ENCODE measurements around the gene CASP6.
"Not testable (repeated sequence)": the region's sequence is repeated elsewhere in the genome, so short reads cannot be mapped to it uniquely, and the experiment has no call there.

The CASP6 gene

DNA sequence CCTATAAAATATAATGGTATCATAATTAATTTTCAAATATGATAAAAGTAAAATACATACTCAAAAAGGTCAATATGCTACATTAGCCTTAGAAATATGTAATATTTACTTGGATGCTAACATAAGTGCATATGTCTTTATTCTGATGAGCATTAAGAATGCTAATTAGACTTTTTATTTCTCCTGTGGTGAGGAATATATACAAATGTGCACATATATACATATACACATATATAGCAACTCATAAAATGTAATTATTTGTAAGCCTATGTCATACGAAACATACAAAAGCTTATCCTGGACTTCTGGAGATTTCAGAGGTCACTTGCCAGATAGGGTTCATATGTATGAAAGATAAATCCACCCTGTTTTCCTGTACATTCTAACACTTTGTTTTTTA, 15.5 kb upstream of the CASP6 start:
- DNase-seq, result no peak

DNA sequence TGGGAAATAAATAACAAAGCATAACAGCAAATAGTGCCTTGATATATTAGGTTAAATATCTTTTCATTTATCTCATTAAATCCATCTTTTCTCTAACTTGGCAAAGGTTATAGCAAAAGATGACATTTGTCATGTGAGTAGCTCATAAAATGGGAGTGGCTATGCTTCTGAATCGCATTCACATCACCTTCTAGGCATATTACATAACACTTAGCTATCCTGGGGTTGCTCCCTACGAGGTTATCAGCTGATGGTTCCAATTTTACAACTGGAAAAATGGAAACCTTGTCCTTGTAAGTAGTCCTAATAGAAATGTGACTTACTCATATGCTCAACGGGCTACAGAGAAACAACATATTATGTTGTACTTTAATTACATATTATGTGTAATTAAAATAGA, 10.3 kb upstream of the CASP6 start:
- no peak for DNase-seq

DNA sequence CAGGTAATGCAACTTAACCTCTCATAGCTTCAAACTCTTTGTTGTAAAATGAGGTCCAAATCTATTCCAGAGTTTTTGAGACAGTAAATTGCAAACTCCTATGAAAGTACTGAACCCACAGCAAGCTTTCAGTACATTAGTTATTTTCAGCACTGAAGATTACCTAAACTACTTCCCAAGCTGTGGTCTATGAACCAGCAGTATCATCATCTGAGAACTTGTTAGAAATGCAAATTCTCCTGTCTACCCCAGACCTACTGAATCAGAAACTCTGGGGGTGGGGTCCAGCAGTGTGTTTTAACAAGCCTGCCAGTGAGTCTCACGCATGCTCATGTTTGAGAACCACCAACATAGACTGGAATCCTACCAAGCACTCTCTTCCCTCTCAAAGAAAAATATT, 5.7 kb upstream of the CASP6 start:
- DNase-seq, result no peak

DNA sequence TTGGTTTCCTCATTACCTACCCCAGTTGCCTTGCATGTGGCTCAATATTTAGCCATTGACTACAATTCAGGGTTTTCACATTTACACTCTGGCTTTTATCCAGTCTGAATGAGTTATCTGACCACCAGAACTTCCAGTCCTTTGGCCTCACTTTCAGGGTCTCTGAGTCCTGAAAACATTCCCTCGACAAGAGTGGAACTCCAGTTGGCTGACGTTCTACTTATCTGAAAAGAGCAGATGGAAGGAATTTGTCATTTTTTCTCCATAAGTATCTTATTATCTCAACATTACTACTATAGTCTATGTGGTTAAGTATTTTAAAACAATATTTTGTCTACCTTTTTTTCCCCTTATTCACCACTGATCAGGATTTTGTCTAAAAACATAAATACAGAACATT, 5.2 kb upstream of the CASP6 start:
- no peak for DNase-seq

DNA sequence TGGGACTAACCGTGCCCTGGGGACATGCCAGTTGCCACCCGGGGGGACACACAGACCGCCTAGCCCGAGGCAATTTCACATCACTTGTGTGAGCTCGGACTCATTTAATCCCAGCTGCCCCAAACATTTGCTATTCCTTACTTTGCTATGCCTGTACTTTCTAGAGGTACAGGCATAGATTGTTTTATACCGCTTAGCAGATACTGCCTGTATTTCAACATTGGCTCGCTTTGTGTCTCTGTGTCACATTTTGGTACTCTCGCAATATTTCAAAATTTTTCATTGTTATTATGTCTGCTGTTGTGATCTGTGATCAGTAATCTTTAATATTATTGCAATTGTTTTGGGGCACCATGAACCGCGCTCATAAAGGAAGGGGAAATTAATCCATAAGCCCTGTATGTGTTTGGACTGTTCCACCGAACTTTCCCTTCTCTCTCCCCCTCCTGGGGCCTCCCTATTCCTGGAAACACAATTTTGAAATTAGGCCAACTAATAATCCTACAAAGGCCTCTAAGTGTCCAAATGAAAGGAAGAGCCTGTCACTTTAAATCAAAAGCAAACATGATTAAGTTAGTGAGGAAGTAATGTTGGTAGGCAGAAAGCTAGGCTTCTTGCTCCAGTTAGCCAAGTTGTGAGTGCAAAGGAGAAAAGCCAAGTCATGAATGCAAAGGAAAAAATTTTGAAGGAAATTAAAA, 568 bp upstream of the CASP6 start:
- peak; percentile 11 for DNase-seq

DNA sequence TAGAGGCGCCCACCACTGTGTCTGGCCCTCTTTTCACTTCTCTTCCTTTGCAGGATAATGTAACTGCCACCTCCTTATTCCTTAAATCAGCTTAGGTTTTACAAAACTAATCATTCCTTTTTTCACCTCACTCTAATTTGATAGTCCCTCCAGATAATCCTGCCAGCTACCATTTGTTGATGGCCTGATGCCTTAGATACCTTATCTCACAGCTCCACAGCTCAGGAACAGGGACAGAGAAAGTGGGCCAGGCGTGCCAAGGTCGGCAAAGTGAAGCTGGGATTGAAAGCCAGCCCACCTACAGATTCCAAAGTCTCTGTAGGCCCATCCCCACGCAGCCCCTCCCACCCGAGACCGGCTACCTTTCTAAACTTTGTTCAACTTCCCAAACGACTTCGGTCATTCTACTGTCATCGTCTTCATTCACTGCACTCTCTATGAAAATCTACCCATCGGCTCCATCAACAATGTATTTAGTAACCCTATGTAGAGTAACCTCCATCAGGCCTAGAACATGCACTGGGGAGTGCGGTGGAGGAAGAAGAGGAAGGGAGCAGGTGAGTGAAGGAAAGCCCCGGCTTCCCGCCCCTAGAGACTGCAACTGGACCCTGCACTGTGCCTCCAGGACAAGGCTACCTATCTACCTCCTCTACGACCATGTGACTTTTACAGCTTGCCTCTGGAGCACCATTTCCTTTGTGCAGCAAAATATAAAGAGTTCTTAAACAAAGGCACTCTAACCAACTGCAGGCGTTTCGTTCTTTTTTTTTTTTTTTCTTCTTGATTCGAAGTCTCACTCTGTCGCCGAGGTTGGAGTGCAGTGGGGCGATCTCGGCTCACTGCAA, 1.5 kb downstream of the CASP6 start:
- DNase-seq, result peak; percentile 34

DNA sequence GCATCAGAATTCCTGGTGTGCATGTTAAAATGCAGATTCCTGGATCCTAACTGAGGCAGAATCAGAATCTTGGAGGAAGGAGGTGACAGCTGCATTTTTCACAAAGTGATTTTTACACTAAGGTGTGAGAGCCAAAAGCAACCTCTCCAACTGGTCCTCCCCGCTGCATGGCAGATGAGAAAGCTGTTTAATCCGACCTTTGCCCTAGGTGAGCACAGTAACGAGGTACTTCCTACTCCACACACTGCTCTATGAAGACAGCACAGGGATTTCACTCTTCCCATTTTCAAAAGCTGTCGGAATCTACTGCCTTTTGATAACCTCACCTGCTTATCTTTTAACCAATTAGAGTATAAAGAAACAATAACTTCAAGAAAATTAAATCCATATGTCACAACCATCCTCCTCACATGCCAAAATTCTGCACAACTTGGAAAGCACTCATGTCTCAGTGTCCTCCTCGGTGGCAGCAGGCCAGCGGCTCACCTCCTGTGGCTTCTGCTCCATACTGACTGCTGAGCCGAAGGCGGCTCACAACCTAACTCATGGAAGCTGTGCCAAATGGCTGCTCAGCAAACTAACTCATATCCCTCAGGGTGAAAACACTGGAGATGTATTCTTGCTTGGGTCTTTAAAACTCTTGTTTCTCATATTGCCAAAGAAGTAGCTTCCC, 3.6 kb downstream of the CASP6 start:
- no peak for DNase-seq

DNA sequence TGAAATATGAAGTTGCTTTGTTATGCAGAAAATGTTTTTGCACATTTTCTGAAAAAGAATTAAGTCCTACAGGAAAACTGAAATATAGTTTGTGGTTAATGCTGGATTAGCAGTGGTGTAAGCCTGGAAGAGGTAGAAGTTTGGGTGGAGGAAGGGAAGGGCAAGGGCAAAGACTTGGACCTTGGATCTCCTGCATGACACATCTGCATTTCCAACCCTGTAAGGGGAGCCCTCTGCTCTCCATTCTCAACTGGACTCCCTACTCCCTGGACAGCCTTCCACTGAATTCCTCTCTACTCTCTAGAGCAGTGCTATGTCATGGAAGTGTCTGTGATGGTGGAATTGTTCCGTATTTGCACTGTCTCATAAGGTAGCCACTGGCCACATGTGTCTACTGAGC, 4.6 kb downstream of the CASP6 start:
- DNase-seq, result no peak

DNA sequence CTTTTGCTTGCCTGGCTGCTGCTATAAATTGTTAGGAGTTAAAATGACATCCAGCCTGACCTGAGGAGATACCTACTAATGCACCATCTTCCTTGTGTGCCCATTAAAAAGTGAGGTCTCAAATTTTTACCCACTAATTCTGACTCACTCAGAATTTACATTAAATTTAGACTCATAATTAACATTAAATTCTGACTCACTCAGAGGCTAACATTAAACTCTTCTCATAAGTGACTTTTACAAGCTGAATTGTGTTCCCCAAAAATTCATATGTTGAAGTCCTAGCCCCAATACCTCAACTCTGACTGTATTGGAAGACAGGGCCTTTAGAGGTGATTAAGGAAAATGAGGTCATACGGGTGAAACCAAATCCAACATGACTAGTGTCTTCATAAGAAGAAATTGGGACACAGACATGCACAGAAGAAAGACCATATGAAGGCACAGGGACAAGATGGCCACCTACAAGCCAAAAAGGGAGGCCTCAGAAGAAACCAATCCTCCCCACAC, 11.8 kb downstream of the CASP6 start:
- DNase-seq, result no peak

DNA sequence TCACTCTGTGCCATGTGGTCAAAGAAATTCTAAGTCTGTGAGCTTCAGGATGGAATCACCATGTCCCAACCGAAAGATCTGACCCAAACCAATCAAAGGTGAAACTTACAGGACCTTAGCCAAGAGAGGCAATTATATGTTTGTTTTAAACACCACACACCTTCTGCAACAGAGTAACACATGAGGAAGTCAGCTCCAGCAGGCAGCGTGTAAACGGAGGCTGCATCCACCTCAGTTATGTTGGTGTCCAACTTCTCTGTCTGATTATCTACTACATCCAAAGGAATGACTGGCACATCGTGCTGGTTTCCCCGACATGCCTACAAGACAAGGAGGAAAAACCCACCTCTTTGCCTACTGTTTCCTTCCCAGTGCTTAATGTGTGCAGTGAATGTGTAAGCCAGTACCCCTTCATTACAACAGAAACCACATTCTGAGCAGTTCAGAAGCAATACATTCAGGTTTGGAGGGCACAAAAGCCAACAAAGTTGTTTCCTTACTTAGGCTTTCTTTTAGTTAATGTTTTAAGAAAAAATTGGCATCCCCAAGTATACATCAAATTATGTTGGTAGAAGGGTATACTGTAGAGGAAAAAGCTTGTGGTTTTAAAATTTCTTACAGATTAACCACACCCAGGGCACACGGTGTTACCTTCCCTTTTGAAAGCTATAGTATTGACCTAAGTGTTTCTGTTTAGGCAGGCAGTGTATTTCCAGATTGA, 12.4 kb downstream of the CASP6 start:
- DNase-seq, result no peak

DNA sequence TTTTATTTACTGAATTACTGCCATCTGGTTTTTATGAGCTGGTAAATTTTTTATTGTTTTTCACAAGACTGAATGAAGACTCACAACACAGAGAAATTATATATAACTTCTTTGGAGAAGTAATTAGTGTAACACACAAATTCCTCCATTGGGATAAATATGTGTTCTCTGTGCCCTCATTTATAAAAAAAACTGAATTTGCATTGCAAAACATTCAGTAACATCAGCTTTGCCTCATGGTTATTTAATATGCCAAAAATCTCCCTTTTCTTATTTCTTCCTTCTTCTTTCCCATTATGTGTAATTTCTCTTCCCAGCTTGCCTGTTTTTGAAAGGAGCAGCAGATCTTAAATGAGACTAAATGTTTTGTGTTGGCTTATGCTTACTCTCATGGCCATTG, 18.5 kb downstream of the CASP6 start:
- no peak for DNase-seq

DNA sequence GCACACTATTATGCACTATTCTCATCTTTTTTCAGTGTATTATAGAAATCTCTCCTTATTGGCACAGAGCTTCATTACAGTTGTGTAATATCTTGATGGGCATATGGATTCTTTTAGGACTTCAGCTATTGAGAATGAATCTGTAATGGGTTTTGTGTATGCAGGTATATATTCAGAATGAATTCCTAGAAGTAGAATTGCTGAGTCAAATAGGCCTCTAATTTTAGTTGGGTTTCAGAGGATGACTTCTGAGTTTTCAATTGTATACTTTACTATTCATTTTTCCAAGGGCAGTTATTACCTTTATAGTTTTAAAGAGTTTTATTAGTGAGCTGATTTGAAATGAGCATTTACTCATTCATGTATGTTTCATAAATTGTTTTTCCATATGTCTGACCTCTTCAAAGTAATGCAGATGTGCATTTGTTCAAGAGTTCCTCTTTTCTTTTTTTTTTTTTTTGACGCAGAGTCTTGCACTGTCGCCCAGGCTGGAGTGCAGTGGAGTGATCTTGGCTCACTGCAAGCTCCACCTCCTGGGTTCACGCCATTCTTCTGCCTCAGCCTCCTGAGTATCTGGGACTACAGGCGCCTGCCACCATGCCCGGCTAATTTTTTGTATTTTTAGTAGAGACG, 19.5 kb downstream of the CASP6 start:
- no peak for DNase-seq

DNA sequence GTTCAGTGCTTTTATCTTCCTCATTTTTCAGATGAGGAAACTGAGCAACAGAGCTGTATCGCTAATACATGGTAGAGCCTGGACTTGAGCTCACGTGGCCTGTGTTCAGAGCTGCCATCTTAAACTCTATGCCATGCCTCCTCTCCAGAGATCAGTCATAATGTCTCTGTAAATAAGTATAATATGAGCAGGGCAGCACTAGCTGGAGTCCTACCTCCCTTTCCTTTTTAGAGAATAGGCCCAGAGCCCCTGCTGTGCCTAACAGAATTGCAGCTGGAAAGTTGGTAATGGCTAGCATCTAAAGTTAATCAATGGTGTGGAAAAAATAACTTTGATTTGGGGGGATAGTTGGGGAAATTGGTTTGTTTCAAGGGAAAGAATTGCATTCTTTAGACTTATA, 20.4 kb downstream of the CASP6 start:
- DNase-seq, result no peak

DNA sequence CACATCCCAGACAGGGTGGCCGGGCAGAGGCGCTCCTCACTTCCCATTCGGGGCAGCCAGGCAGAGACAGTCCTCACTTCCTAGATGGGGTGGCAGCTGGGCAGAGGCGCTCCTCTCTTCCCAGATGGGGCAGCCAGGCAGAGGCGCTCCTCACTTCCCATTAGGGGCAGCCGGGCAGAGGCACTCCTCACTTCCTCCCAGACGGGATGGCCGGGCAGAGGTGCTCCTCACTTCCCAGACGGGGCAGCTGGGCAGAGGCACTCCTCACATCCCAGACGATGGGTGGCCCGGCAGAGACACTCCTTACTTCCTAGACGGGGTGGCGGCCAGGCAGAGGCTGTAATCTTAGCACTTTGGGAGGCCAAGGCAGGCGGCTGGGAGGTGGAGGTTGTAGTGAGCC, 24.3 kb downstream of the CASP6 start:
- DNase-seq, result not testable (repeated sequence)

DNA sequence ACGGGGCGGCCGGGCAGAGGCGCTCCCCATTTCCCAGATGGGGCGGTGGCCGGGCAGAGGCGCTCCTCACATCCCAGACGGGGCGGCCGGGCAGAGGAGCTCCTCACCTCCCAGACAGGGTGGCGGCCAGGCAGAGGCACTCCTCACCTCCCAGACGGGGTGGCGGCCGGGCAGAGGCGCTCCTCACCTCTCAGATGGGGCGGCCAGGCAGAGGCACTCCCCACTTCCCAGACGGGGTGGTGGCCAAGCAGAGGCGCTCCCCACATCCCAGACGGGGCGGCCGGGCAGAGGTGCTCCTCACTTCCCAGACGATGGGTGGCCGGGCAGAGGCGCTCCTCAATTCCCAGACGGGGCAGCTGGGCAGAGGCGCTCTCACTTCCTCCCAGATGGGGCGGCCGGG, 24.8 kb downstream of the CASP6 start:
- not testable (repeated sequence) for DNase-seq

DNA sequence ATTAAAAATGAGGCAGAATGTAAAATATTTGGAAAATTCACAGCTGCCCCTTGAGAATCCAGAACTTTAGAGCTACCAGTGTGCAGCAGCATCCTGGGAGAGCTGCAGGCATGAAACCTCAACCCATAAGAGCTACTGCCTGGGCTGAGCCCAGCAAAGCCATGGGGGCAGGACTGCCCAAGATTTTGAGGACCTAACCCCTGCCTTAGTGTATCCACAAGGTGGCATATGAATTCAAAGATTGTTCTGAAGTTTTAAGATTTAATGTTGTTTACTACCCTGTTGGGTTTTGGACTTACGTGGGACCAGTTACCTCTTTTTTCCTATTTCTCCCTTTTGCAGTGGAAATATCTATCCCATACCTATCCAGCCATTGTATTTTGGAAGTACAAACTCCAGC, 26.4 kb downstream of the CASP6 start:
- no peak for DNase-seq

DNA sequence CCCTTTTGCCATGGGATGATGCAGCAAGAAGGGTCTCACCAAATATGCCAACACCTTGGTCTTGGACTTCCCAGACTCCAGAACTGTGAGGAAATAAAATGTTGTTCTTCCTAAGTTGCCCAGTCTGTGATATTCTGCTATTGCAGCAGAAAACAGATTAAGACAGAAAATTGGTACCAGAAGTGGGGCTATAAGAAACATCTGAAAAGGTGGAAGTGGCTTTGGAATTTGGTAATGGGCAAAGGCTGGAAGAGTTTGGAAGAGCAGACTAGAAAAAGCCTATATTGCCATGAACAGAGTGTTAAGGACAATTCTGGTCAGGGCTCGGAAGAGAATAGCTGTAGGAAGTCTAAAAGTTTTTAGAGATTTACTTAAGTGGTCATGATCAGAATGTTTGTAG, 27.4 kb downstream of the CASP6 start:
- no peak for DNase-seq

DNA sequence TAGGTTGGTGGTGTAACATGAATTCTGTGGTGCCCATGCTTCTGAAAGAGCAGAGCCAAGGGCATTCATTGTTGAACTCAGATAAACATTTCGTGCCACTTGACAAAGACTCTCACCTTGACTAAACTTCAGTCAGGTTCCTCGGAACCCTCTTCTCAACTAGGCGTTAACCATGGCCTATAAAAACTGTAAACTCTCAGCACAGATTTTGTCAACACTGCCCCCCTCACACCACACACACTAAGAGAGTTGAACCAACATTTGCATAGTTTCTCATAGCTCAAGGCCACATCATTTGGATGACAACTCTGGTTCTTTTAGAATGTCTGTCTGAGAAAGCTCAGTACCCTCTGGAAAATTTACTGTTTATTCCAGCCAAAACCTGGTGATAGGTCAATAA, 28.1 kb downstream of the CASP6 start:
- DNase-seq, result no peak

DNA sequence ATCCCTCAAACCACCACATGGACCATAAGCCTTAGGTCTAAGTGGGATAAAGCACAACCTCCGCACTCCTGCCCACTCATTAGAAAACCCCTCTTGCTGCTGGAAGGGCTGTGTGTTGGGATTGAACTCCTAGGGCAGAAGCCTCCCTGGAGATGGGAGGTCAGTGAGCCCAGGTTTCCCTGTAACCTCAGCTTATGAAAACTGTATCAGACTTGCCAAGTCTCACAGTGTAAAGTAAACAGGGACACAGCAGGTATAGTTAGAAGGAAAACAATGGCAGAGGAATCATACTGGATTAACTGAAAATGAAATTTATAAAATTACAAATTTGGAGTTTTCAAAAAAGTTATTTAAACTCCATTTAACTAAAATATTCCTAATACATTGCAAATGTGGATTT, 29.9 kb downstream of the CASP6 start:
- no peak for DNase-seq

DNA sequence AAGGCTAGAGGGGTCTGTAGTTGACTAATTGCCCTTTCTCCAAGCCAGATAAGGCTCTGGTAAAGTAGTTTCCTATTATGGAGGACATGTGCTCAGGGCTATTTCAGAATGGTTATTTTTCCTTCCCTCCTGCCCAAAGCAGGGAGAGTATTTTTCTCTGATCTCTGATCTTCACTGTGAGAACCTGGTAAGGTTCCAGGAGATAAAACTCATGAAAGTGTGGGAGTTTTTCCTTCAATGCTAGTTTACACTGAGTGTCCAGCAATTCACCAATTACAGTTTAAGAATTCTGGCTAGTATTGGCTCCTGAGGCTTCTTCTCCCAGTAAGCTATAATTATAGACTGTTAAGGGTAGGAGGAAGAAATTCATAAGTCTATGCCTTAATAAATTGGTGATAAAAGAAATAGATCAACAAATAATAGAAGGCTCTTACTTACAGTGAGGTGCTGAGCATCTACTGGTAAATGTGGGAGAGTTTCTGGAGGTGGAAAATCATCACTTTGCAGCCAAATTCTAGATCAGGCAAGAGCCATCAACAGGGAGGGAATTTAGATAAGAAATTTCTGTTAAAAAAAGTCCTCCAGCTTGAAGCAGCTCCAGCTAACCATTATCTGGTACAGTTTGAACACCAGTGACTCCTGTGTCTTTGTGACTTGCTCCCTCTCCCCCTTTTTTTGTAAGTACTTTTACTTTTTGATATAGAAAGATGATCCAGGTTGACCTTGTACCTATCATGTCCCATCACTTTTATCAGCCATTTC, 30.9 kb downstream of the CASP6 start:
- no peak for DNase-seq

DNA sequence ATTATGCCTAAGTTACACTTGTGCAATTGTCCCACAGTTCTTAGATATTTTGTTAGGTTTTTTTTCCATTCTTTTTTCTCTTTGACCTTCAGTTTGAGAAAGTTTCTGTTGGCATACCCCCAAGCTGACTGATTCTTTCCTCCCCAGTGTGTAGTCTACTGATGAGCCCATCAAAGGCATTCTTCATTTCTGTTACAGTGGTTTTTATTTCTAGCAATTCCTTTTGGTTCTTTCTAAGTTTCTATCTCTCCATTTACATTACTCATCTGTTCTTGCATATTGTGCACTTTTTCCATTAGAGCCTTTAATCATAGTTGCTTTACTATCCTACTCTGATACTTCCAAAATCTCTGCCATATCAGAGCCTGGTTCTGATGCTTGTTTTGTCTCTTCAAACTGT, 31.9 kb downstream of the CASP6 start:
- DNase-seq, result no peak

Data from NCI-H82 (cell line).